Fibroblast of peridontal ligament (primary cell): ENCODE data around the gene CDK3.
"Not testable (repeated sequence)": the region's sequence is repeated elsewhere in the genome, so short reads cannot be mapped to it uniquely, and the experiment has no call there.

ENCODE experiments used
- DNase-seq: peaks from one replicate; pipeline ENCODE4 v3.0.0-alpha.2; 2010; ENCODE audit errors: extremely low read depth

The CDK3 gene

GRCh38 chr17:76039121-76039520 lies 38.5 kb downstream of the CDK3 start:
- DNase-seq = peak; percentile 2

GRCh38 chr17:76040376-76040775 lies 39.7 kb downstream of the CDK3 start:
- DNase-seq = no peak

- not testable (repeated sequence) for DNase-seq
Measured at GRCh38 chr17:76042868-76043267, 42.2 kb downstream of the CDK3 start.

GRCh38 chr17:76044475-76045007 lies 43.9 kb downstream of the CDK3 start:
- not testable (repeated sequence) for DNase-seq

GRCh38 chr17:76046064-76046463 lies 45.4 kb downstream of the CDK3 start:
- no peak for DNase-seq

- DNase-seq = no peak
Measured at GRCh38 chr17:76048025-76048605, 47.5 kb downstream of the CDK3 start.

- DNase-seq = no peak
Measured at GRCh38 chr17:76048711-76049110, 48.1 kb downstream of the CDK3 start.

- DNase-seq = no peak
Measured at GRCh38 chr17:76049239-76049638, 48.6 kb downstream of the CDK3 start.

- no peak for DNase-seq
Measured at GRCh38 chr17:76049836-76050537, 49.3 kb downstream of the CDK3 start.

- no peak for DNase-seq
Measured at GRCh38 chr17:76050538-76051467, 50.1 kb downstream of the CDK3 start.

- no peak for DNase-seq
Measured at GRCh38 chr17:76051561-76051960, 50.9 kb downstream of the CDK3 start.

- DNase-seq = peak; percentile 67
Measured at GRCh38 chr17:76053246-76054111, 52.8 kb downstream of the CDK3 start.

- peak; percentile 41 for DNase-seq
Measured at GRCh38 chr17:76054112-76054476, 53.4 kb downstream of the CDK3 start.
